Astrocyte (in vitro differentiated cells and primary cell): ENCODE data around the gene ATAD2B. TPM values are rescaled to one million over a fixed set of nuclear protein-coding genes. Genes with fewer than 3 reads are reported as not detected.
"Not testable (repeated sequence)": the region's sequence is repeated elsewhere in the genome, so short reads cannot be mapped to it uniquely, and the experiment has no call there.

Experiments used
- DNase-seq: peaks from one replicate; pipeline ENCODE4 v3.0.0-alpha.2; 2010; ENCODE audit warnings: low read depth
- FAIRE-seq: peaks from 2 replicates; lab custom pipeline; 2011; peaks lifted over from hg19 to GRCh38; lab: Jason Lieb, UNC
- H2AFZ ChIP-seq: 2 replicates; pipeline ENCODE4 v1.6.0; 2012; ENCODE audit warnings: low read depth, low read length, inconsistent platforms
- H3K27ac ChIP-seq: 2 replicates; pipeline ENCODE4 v1.5.1; 2011; ENCODE audit warnings: low read depth, low read length, inconsistent platforms
- H3K27me3 ChIP-seq: 2 replicates; pipeline ENCODE4 v1.6.0; 2011; ENCODE audit warnings: low read length, inconsistent platforms; ENCODE audit not compliant: insufficient read depth
- H3K36me3 ChIP-seq: 2 replicates; pipeline ENCODE4 v1.5.1; 2011; ENCODE audit warnings: low read length, inconsistent platforms; ENCODE audit not compliant: insufficient read depth
- H3K4me1 ChIP-seq: 2 replicates; pipeline ENCODE4 v1.5.1; 2011; ENCODE audit warnings: low read length, inconsistent platforms; ENCODE audit not compliant: insufficient read depth
- H3K4me2 ChIP-seq: 2 replicates; pipeline ENCODE4 v1.6.0; 2012; ENCODE audit warnings: low read length, inconsistent platforms
- H3K4me3 ChIP-seq: 2 replicates; pipeline ENCODE4 v1.5.1; 2011; ENCODE audit warnings: low read depth, mild to moderate bottlenecking, low read length, inconsistent platforms; ENCODE audit not compliant: insufficient read depth
- H3K79me2 ChIP-seq: 2 replicates; pipeline ENCODE4 v1.6.0; 2012; ENCODE audit warnings: mild to moderate bottlenecking, low read length, inconsistent platforms; ENCODE audit not compliant: insufficient read depth
- H3K9ac ChIP-seq: 2 replicates; pipeline ENCODE4 v1.6.0; 2012; ENCODE audit warnings: mild to moderate bottlenecking, low read length, inconsistent platforms
- H3K9me3 ChIP-seq: 2 replicates; pipeline ENCODE4 v1.5.1; 2012; ENCODE audit warnings: low read depth, mild to moderate bottlenecking, low read length, inconsistent platforms; ENCODE audit not compliant: insufficient read depth
- H4K20me1 ChIP-seq: 2 replicates; pipeline ENCODE4 v1.6.0; 2012; ENCODE audit warnings: low read length, inconsistent platforms; ENCODE audit not compliant: insufficient read depth
- H3K27ac Mint-ChIP-seq: one replicate; pipeline ENCODE4 v1.8.0; 2021; ENCODE audit warnings: mild to moderate bottlenecking, mixed read lengths; ENCODE audit not compliant: unreplicated experiment
- H3K27me3 Mint-ChIP-seq: one replicate; pipeline ENCODE4 v1.8.0; 2021; ENCODE audit warnings: low read depth, mixed read lengths; ENCODE audit not compliant: unreplicated experiment
- H3K36me3 Mint-ChIP-seq: one replicate; pipeline ENCODE4 v1.8.0; 2021; ENCODE audit warnings: low read depth, mixed read lengths; ENCODE audit not compliant: unreplicated experiment
- H3K4me1 Mint-ChIP-seq: one replicate; pipeline ENCODE4 v1.8.0; 2021; ENCODE audit warnings: low read depth, mixed read lengths; ENCODE audit not compliant: unreplicated experiment
- H3K4me3 Mint-ChIP-seq: one replicate; pipeline ENCODE4 v1.8.0; 2021; ENCODE audit warnings: mild to moderate bottlenecking, moderate library complexity, mixed read lengths; ENCODE audit not compliant: unreplicated experiment
- H3K9me3 Mint-ChIP-seq: one replicate; pipeline ENCODE4 v1.8.0; 2021; ENCODE audit warnings: mild to moderate bottlenecking, mixed read lengths; ENCODE audit not compliant: unreplicated experiment
- CTCF ChIP-seq: IDR thresholded peaks from 2 replicates; pipeline ENCODE4 v1.5.1; 2011; ENCODE audit warnings: low read depth, mild to moderate bottlenecking, inconsistent platforms, low read length, moderate library complexity; ENCODE audit not compliant: insufficient read depth
- EZH2 ChIP-seq: IDR thresholded peaks from 2 replicates; pipeline ENCODE4 v1.6.1; 2012; ENCODE audit warnings: mild to moderate bottlenecking, low read length, inconsistent platforms; ENCODE audit not compliant: insufficient read depth
- total RNA-seq: library from RNA; stranded (reverse); gene quantifications from 2 replicates; pipeline ENCODE4 v1.2.1, GENCODE V29; 2021

ATAD2B gene
- total RNA-seq, 1 donor from 2014 or later = 12.2 TPM

- Mint-ChIP-seq H3K27ac (no peak overlapping the region), H3K27me3 (no peaks in the 10 kb centered on the region), H3K4me1 (no peaks in the 10 kb centered on the region), H3K36me3 (peaks cover 9% of the 10 kb centered on the region), H3K4me3 (no peak overlapping the region), H3K9me3 (peaks cover 5% of the 10 kb centered on the region)
- Histone ChIP-seq H3K4me2 (no peak overlapping the region), H3K27ac (no peak overlapping the region), H3K9ac (no peak overlapping the region), H3K36me3 (no peaks in the 10 kb centered on the region), H4K20me1 (no peaks in the 10 kb centered on the region), H3K4me3 (no peak overlapping the region), H3K9me3 (no peaks in the 10 kb centered on the region), H3K4me1 (no peaks in the 10 kb centered on the region), H3K79me2 (no peaks in the 10 kb centered on the region), H3K27me3 (no peaks in the 10 kb centered on the region), H2AFZ (no peak overlapping the region)
- no peak for TF ChIP-seq EZH2
- no peak for TF ChIP-seq CTCF
- DNase-seq (no peak), FAIRE-seq (no peak)
These were observed 181.7 kb downstream of the ATAD2B start for GRCh38 chr2:23745068-23745725.

- FAIRE-seq, H3K4me2 ChIP-seq, H3K36me3 ChIP-seq, H3K27ac Mint-ChIP-seq, H3K9me3 ChIP-seq, H3K27ac ChIP-seq, H3K27me3 Mint-ChIP-seq, H3K4me3 ChIP-seq, DNase-seq, H2AFZ ChIP-seq, H3K4me1 Mint-ChIP-seq, H3K9ac ChIP-seq, H3K79me2 ChIP-seq, H3K4me1 ChIP-seq, H4K20me1 ChIP-seq, H3K9me3 Mint-ChIP-seq, H3K27me3 ChIP-seq, H3K4me3 Mint-ChIP-seq: not testable (repeated sequence)
- peaks cover 19% of the 10 kb centered on the region for H3K36me3 Mint-ChIP-seq
These were observed 190.1 kb downstream of the ATAD2B start for GRCh38 chr2:23736783-23737182.

GRCh38 chr2:23734416-23734815 is 192.5 kb downstream of the ATAD2B start:
- Histone ChIP-seq H3K27me3 (no peaks in the 10 kb centered on the region), H3K27ac (no peak overlapping the region), H2AFZ (no peak overlapping the region), H3K9me3 (no peaks in the 10 kb centered on the region), H3K36me3 (no peaks in the 10 kb centered on the region), H3K9ac (no peak overlapping the region), H3K79me2 (no peaks in the 10 kb centered on the region), H4K20me1 (no peaks in the 10 kb centered on the region), H3K4me1 (no peaks in the 10 kb centered on the region), H3K4me3 (no peak overlapping the region), H3K4me2 (no peak overlapping the region)
- H3K4me1 Mint-ChIP-seq = no peaks in the 10 kb centered on the region
- TF ChIP-seq CTCF (no peak), EZH2 (no peak)
- H3K27me3 Mint-ChIP-seq = no peaks in the 10 kb centered on the region
- no peak overlapping the region for H3K4me3 Mint-ChIP-seq
- H3K9me3 Mint-ChIP-seq = peaks cover 7% of the 10 kb centered on the region
- no peak overlapping the region for H3K27ac Mint-ChIP-seq
- DNase-seq (no peak), FAIRE-seq (no peak)
- peaks cover 16% of the 10 kb centered on the region for H3K36me3 Mint-ChIP-seq

- FAIRE-seq, H3K4me3 Mint-ChIP-seq, H3K4me1 ChIP-seq, H3K27ac Mint-ChIP-seq, H3K27ac ChIP-seq, H3K4me1 Mint-ChIP-seq, H3K36me3 ChIP-seq, H3K4me2 ChIP-seq, H3K9me3 ChIP-seq, H3K27me3 ChIP-seq, H3K9ac ChIP-seq, H3K79me2 ChIP-seq, H3K4me3 ChIP-seq, H3K27me3 Mint-ChIP-seq, DNase-seq, H2AFZ ChIP-seq: not testable (repeated sequence)
- H4K20me1 ChIP-seq = peaks cover 15% of the 10 kb centered on the region
- Mint-ChIP-seq H3K36me3 (peaks cover 30% of the 10 kb centered on the region), H3K9me3 (peaks cover 19% of the 10 kb centered on the region)
These were observed 203.9 kb downstream of the ATAD2B start for GRCh38 chr2:23723029-23723428.
